ENCODE data around the gene E2F2.

E2F2 gene

GRCh38 chr1:23576338-23577055 is 45.5 kb upstream of the E2F2 start:
- Mint-ChIP-seq H3K9me3 (no peaks in the 10 kb centered on the region), H3K36me3 (ENCODE audit: low read depth) (no peaks in the 10 kb centered on the region), H3K4me3 (peak overlapping the region in 2 of 3 experiments; percentile 24 to 67), H3K27ac (peak overlapping the region; percentile 62 to 98 (median 98)), H3K4me1 (peaks cover 61% of the 10 kb centered on the region), H3K27me3 (ENCODE audit: low read depth) (peaks cover 11% of the 10 kb centered on the region)
- no peak for TF ChIP-seq CTCF (IDR thresholded peaks at IDR 0.05; ENCODE audit: unreplicated experiment in 3 of 3)

DNA sequence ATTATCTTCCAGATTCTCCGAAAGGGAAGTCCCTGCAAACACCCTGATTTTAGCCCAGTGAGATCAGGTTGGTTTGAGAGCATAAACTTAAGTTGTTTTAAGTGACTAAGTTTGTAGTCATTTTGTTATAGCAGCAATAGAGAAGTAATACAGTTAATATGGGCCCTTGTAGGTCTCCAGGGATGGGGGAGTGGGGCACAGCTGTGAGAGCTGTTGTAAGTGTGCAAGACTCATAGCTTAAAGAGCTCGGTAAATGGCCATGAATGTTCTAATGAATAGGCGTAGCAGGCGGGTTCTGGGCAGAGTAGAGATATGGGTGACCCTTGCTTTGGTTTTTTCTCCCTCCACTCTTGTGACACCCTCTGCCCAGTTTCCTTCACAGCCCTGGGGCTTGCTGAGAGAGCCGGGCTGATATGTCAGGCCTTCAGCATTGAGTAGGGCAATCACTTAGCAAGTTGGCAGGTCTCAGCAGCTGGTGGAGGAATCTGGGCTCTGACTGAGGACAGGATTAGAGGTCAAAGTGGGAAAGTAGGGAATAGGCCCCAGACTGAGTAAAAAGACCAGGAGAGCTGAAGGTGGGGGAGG is 44.3 kb upstream of the E2F2 start:
- no peaks in the 10 kb centered on the region for H3K36me3 Mint-ChIP-seq (ENCODE audit: low read depth)
- peaks cover 54% of the 10 kb centered on the region for H3K4me1 Mint-ChIP-seq
- H3K27me3 Mint-ChIP-seq (ENCODE audit: low read depth), result peaks cover 5% of the 10 kb centered on the region
- H3K4me3 Mint-ChIP-seq, result peak overlapping the region in 1 of 3 experiments; percentile 37
- no peak for TF ChIP-seq CTCF (IDR thresholded peaks at IDR 0.05; ENCODE audit: unreplicated experiment in 3 of 3)
- H3K27ac Mint-ChIP-seq, result peak overlapping the region; percentile 43 to 98 (median 98)
- no peaks in the 10 kb centered on the region for H3K9me3 Mint-ChIP-seq

GRCh38 chr1:23574265-23574754 is 43.3 kb upstream of the E2F2 start:
- no peaks in the 10 kb centered on the region for H3K36me3 Mint-ChIP-seq (ENCODE audit: low read depth)
- peaks cover 5% of the 10 kb centered on the region for H3K27me3 Mint-ChIP-seq (ENCODE audit: low read depth)
- no peaks in the 10 kb centered on the region for H3K9me3 Mint-ChIP-seq
- no peak for TF ChIP-seq CTCF (IDR thresholded peaks at IDR 0.05; ENCODE audit: unreplicated experiment in 3 of 3)
- peaks cover 60% of the 10 kb centered on the region for H3K4me1 Mint-ChIP-seq
- peak overlapping the region in 2 of 3 experiments; percentile 98 for H3K27ac Mint-ChIP-seq
- no peak overlapping the region for H3K4me3 Mint-ChIP-seq

- no peak for TF ChIP-seq CTCF (IDR thresholded peaks at IDR 0.05; ENCODE audit: unreplicated experiment in 3 of 3)
- peak overlapping the region in 2 of 3 experiments; percentile 50 to 72 for H3K27ac Mint-ChIP-seq
- H3K27me3 Mint-ChIP-seq (ENCODE audit: low read depth), result peaks cover 5% of the 10 kb centered on the region
- no peaks in the 10 kb centered on the region for H3K36me3 Mint-ChIP-seq (ENCODE audit: low read depth)
- H3K4me1 Mint-ChIP-seq, result peaks cover 62% of the 10 kb centered on the region
- no peak overlapping the region for H3K4me3 Mint-ChIP-seq
- H3K9me3 Mint-ChIP-seq, result no peaks in the 10 kb centered on the region
Measured at GRCh38 chr1:23573574-23574182, 42.6 kb upstream of the E2F2 start.

- no peak for TF ChIP-seq CTCF (IDR thresholded peaks at IDR 0.05; ENCODE audit: unreplicated experiment in 3 of 3)
- H3K27me3 Mint-ChIP-seq (ENCODE audit: low read depth), result peaks cover 5% of the 10 kb centered on the region
- H3K4me1 Mint-ChIP-seq, result peaks cover 48% of the 10 kb centered on the region
- peak overlapping the region; percentile 35 to 70 (median 38) for H3K27ac Mint-ChIP-seq
- no peaks in the 10 kb centered on the region for H3K36me3 Mint-ChIP-seq (ENCODE audit: low read depth)
- no peak overlapping the region for H3K4me3 Mint-ChIP-seq
- H3K9me3 Mint-ChIP-seq, result no peaks in the 10 kb centered on the region
Measured at GRCh38 chr1:23571465-23571864, 40.4 kb upstream of the E2F2 start.

Measured in nephron (organoid).